HepG2 (cell line): ENCODE results near the gene RNU2-63P. TPM values are rescaled to one million over a fixed set of nuclear protein-coding genes. Genes with fewer than 3 reads are reported as not detected.

Experiments
- ASH2L ChIP-seq: fragments of 300-600, 200-600 bp; sonication (generic); IDR thresholded peaks from 2 replicates; pipeline ENCODE4 v1.7.0; 2017; ENCODE audit warnings: low read depth, mild to moderate bottlenecking, moderate library complexity, mixed read lengths, low read length; ENCODE audit not compliant: insufficient read length
- CBX5 ChIP-seq: sonication (generic); formaldehyde crosslinking; IDR thresholded peaks from 2 replicates; pipeline ENCODE4 v1.4.0; 2020; ENCODE audit warnings: missing genetic modification reagents, borderline replicate concordance
- DMAP1 ChIP-seq: IDR thresholded peaks from 2 replicates; pipeline ENCODE4 v1.6.1; 2016
- E2F2 ChIP-seq: sonication (generic); formaldehyde crosslinking; IDR thresholded peaks from 2 replicates; pipeline ENCODE4 v1.4.0; 2020; ENCODE audit warnings: missing genetic modification reagents, borderline replicate concordance
- FUBP1 ChIP-seq: sonication (generic); formaldehyde crosslinking; IDR thresholded peaks from 2 replicates; pipeline ENCODE4 v1.5.1; 2020; ENCODE audit warnings: missing genetic modification reagents, mild to moderate bottlenecking, borderline replicate concordance
- HHEX ChIP-seq: IDR thresholded peaks from 2 replicates; pipeline ENCODE4 v1.6.1; 2016; ENCODE audit warnings: control low read depth
- HMG20B ChIP-seq: conservative IDR thresholded peaks from 2 replicates; pipeline ENCODE4 v1.6.1; 2016; ENCODE audit warnings: missing genetic modification reagents, missing compliant biosample characterization
- IKZF5 ChIP-seq: IDR thresholded peaks from 2 replicates; pipeline ENCODE4 v1.6.1; 2018; ENCODE audit warnings: missing genetic modification reagents, mild to moderate bottlenecking, missing compliant biosample characterization
- MIER3 ChIP-seq: IDR thresholded peaks from 2 replicates; pipeline ENCODE4 v1.6.1; 2016; ENCODE audit warnings: missing compliant biosample characterization, borderline replicate concordance
- MTA1 ChIP-seq: sonication (generic); formaldehyde crosslinking; IDR thresholded peaks from 2 replicates; pipeline ENCODE4 v1.4.0; 2020; ENCODE audit warnings: missing genetic modification reagents, mild to moderate bottlenecking, borderline replicate concordance
- RBFOX2 ChIP-seq: fragments of 200-400 bp; formaldehyde crosslinking; IDR thresholded peaks from 2 replicates; pipeline ENCODE4 v1.6.1; 2017; ENCODE audit warnings: low read depth, mild to moderate bottlenecking, low read length
- ZNF17 ChIP-seq: sonication (generic); formaldehyde crosslinking; IDR thresholded peaks from 2 replicates; pipeline ENCODE4 v1.5.0; 2020; ENCODE audit warnings: mild to moderate bottlenecking, missing genetic modification reagents
- ZNF709 ChIP-seq: sonication (generic); formaldehyde crosslinking; IDR thresholded peaks from 2 replicates; pipeline ENCODE4 v1.5.0; 2020; ENCODE audit warnings: mild to moderate bottlenecking, missing genetic modification reagents
- ZNF816 ChIP-seq: sonication (generic); formaldehyde crosslinking; IDR thresholded peaks from 2 replicates; pipeline ENCODE4 v1.8.0; 2022; ENCODE audit warnings: missing genetic modification reagents, mild to moderate bottlenecking, borderline replicate concordance
- ZSCAN29 ChIP-seq: sonication (generic); formaldehyde crosslinking; conservative IDR thresholded peaks from 2 replicates; pipeline ENCODE4 v1.4.0; 2020; ENCODE audit warnings: mild to moderate bottlenecking, missing genetic modification reagents
- polyA plus RNA-seq, 8 experiments: library from polyadenylated mRNA; depleted of rRNA in 3 of 8; stranded (reverse) in 7 of 8; unstranded in 1 of 8; fragments of >200 nt; fragmentation: Illumina TruSeq in 4 of 8; extraction: Trizol in 4 of 8; gene quantifications; 2 replicates each; pipeline versions ENCODE4 v1.2.1 to v1.2.3, GENCODE V29; 2011 to 2016; ENCODE audit warnings: low read depth in 4 of 8, missing spikeins in 1 of 8, mixed read lengths in 1 of 8; ENCODE audit not compliant: insufficient read depth in 1 of 8
- total RNA-seq, 5 experiments: library from RNA; depleted of rRNA; stranded (reverse); fragments of >200 nt; fragmentation: Illumina TruSeq; extraction: Trizol; gene quantifications; 2 replicates each; pipeline ENCODE4 v1.2.3, GENCODE V29; 2016; ENCODE audit warnings: low read depth in 1 of 5
- TF ChIP-seq, protein P1 (sequence below): sonication (generic); formaldehyde crosslinking; IDR thresholded peaks from 2 replicates; pipeline ENCODE4 v1.8.1; 2022; ENCODE audit warnings: low read depth, mild to moderate bottlenecking, missing genetic modification reagents
- TF ChIP-seq, protein P2 (sequence below): sonication (generic); formaldehyde crosslinking; IDR thresholded peaks from 2 replicates; pipeline ENCODE4 v1.5.1; 2020; ENCODE audit warnings: mild to moderate bottlenecking, missing genetic modification reagents, borderline replicate concordance

RNU2-63P gene
- total and polyA plus RNA-seq, 2 of the 13 experiments (the other 11 are each of a cell fraction or from before 2014, with no cell fraction given) = 6.8 TPM; not detected in 1

DNA sequence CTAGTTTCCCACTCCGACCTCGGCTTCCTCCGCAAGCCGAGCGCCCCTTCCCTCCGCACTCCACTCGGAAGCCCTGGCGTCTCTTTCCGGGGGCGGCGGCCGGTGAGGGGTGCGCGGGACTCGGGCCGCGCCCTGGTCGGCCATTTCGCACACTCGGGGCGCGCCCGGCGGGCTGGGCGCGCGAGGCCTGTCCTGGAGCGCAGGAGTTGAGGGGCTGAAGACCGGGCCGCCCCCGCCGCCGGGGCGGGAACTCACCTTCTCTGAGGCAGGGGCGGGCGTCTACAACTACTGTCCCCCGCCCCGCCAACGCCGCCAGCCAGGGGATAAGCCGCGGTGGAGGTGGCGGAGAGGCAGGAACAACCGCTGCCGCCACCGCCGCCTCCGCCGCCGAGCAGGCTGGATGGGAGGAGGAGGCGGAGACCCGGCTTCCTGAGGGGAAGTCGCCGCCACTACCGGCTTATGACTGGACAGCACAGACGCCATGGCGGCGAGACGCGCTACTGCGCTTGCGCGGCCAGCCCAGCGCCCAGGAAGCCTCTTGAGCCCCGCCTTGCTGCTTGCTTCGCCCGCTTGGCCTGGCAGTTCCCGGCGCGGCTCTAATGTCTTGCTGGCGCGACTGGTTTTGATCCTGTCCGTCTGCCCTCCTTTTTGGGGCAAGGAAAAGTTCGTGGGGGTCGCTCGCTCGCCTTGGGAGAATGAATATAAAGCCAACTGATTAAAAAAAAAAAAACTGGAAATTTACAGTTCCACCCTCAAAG is 39.2 kb upstream of the RNU2-63P start, which contains the start of gene KRCC1 (continued):
- peak; percentile 85 for TF ChIP-seq ZNF816 (CRISPR knock-in tag)
- TF ChIP-seq HMG20B (CRISPR knock-in tag) = no peak
- no peak for TF ChIP-seq FUBP1 (CRISPR knock-in tag)
- TF ChIP-seq ASH2L = peak; percentile 94
- no peak for TF ChIP-seq HHEX
- TF ChIP-seq MIER3 (CRISPR knock-in tag) = no peak; the same call in 1 of the 2 replicates
- peak; percentile 90 for TF ChIP-seq IKZF5 (CRISPR knock-in tag)
- peak; percentile 99 for TF ChIP-seq ZNF709 (CRISPR knock-in tag)
- TF ChIP-seq E2F2 (CRISPR knock-in tag) = no peak
- peak; percentile 50; the same call in 1 of the 2 replicates for TF ChIP-seq CBX5
- TF ChIP-seq DMAP1 (CRISPR knock-in tag) = peak; percentile 95; the same call in 1 of the 2 replicates
- TF ChIP-seq ZSCAN29 (CRISPR knock-in tag) = peak; percentile 84; the same call in 1 of the 2 replicates
- TF ChIP-seq ZNF17 (CRISPR knock-in tag) = no peak
- TF ChIP-seq, protein P1, sequence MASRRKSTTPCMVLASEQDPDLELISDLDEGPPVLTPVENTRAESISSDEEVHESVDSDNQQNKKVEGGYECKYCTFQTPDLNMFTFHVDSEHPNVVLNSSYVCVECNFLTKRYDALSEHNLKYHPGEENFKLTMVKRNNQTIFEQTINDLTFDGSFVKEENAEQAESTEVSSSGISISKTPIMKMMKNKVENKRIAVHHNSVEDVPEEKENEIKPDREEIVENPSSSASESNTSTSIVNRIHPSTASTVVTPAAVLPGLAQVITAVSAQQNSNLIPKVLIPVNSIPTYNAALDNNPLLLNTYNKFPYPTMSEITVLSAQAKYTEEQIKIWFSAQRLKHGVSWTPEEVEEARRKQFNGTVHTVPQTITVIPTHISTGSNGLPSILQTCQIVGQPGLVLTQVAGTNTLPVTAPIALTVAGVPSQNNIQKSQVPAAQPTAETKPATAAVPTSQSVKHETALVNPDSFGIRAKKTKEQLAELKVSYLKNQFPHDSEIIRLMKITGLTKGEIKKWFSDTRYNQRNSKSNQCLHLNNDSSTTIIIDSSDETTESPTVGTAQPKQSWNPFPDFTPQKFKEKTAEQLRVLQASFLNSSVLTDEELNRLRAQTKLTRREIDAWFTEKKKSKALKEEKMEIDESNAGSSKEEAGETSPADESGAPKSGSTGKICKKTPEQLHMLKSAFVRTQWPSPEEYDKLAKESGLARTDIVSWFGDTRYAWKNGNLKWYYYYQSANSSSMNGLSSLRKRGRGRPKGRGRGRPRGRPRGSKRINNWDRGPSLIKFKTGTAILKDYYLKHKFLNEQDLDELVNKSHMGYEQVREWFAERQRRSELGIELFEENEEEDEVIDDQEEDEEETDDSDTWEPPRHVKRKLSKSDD (CRISPR knock-in tag) = peak; percentile 61; the same call in 1 of the 2 replicates
- peak; percentile 82; the same call in 1 of the 2 replicates for TF ChIP-seq MTA1 (CRISPR knock-in tag)
- peak; percentile 100 for TF ChIP-seq RBFOX2
- TF ChIP-seq, protein P2, sequence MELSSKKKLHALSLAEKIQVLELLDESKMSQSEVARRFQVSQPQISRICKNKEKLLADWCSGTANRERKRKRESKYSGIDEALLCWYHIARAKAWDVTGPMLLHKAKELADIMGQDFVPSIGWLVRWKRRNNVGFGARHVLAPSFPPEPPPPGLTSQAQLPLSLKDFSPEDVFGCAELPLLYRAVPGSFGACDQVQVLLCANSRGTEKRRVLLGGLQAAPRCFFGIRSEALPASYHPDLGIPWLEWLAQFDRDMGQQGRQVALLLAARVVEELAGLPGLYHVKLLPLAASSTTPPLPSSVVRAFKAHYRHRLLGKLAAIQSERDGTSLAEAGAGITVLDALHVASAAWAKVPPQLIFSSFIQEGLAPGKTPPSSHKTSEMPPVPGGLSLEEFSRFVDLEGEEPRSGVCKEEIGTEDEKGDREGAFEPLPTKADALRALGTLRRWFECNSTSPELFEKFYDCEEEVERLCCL (CRISPR knock-in tag) = peak; percentile 91; the same call in 1 of the 2 replicates
